K562 (cell line): ENCODE measurements around the gene MPDU1.

Experiments used
- POLR2A ChIP-seq: fragments of 450-650 bp; conservative IDR thresholded peaks from 2 replicates; pipeline ENCODE4 v1.6.1; 2016
- RNF2 ChIP-seq: sonication (generic); IDR thresholded peaks from 2 replicates; pipeline ENCODE4 v1.6.1; 2016
- STAT5B ChIP-seq: fragments of 250-450 bp; sonication (Bioruptor Pico); IDR thresholded peaks from 2 replicates; pipeline ENCODE4 v1.8.0; 2021; ENCODE audit warnings: mild to moderate bottlenecking, inconsistent platforms
- TARDBP ChIP-seq: fragments of 450-650 bp; IDR thresholded peaks from 2 replicates; pipeline ENCODE4 v1.6.1; 2016
- ZNF184 ChIP-seq: sonication (generic); formaldehyde crosslinking; IDR thresholded peaks from 2 replicates; pipeline ENCODE4 v1.5.0; 2020; ENCODE audit warnings: missing genetic modification reagents
- TF ChIP-seq, protein P1 (sequence below): fragments of 450-650 bp; IDR thresholded peaks from 2 replicates; pipeline ENCODE4 v1.6.1; 2017; ENCODE audit warnings: antibody characterized with exemption, mild to moderate bottlenecking
- TF ChIP-seq, protein P2 (sequence below), 2 experiments: fragments of 450-650 bp; formaldehyde crosslinking in 1 of 2; IDR thresholded peaks; 2 replicates each; pipeline versions ENCODE4 v1.4.0 to v1.6.1; 2014 to 2020; ENCODE audit warnings: mild to moderate bottlenecking in 2 of 2, borderline replicate concordance in 1 of 2, low read depth in 1 of 2
- TF ChIP-seq, protein P3 (sequence below): sonication (generic); formaldehyde crosslinking; IDR thresholded peaks from 2 replicates; pipeline ENCODE4 v1.8.1; 2023; ENCODE audit warnings: mild to moderate bottlenecking, missing genetic modification reagents
- TF ChIP-seq, protein P4 (sequence below): sonication (generic); formaldehyde crosslinking; IDR thresholded peaks from 2 replicates; pipeline ENCODE4 v1.8.0; 2022; ENCODE audit warnings: missing genetic modification reagents, mild to moderate bottlenecking, borderline replicate concordance

DNA sequence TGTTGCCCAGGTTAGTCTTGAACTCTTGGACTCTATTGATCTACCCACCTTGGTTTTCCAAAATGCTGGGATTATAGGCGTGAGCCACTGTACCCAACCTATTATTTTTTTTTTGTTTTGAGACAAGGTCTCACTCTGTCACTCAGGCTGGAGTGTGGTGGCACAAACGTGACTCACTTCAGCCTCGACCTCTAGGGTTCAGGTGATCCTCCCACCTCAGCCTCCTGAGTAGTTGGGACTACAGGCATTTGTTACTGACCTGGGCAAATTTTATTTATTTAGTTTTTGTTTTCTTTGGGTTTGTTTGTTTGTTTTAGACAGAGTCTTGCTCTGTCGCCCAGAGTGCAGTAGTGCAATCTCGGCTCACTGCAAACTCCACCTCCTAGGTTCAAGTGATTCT lies 40.0 kb downstream of the MPDU1 start:
- TF ChIP-seq, protein P1, sequence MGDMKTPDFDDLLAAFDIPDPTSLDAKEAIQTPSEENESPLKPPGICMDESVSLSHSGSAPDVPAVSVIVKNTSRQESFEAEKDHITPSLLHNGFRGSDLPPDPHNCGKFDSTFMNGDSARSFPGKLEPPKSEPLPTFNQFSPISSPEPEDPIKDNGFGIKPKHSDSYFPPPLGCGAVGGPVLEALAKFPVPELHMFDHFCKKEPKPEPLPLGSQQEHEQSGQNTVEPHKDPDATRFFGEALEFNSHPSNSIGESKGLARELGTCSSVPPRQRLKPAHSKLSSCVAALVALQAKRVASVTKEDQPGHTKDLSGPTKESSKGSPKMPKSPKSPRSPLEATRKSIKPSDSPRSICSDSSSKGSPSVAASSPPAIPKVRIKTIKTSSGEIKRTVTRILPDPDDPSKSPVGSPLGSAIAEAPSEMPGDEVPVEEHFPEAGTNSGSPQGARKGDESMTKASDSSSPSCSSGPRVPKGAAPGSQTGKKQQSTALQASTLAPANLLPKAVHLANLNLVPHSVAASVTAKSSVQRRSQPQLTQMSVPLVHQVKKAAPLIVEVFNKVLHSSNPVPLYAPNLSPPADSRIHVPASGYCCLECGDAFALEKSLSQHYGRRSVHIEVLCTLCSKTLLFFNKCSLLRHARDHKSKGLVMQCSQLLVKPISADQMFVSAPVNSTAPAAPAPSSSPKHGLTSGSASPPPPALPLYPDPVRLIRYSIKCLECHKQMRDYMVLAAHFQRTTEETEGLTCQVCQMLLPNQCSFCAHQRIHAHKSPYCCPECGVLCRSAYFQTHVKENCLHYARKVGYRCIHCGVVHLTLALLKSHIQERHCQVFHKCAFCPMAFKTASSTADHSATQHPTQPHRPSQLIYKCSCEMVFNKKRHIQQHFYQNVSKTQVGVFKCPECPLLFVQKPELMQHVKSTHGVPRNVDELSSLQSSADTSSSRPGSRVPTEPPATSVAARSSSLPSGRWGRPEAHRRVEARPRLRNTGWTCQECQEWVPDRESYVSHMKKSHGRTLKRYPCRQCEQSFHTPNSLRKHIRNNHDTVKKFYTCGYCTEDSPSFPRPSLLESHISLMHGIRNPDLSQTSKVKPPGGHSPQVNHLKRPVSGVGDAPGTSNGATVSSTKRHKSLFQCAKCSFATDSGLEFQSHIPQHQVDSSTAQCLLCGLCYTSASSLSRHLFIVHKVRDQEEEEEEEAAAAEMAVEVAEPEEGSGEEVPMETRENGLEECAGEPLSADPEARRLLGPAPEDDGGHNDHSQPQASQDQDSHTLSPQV = no peak
- TF ChIP-seq POLR2A (no peak), ZNF184 (CRISPR knock-in tag) (no peak), STAT5B (CRISPR knock-in tag) (no peak), TARDBP (no peak), RNF2 (no peak)
- TF ChIP-seq, protein P2, sequence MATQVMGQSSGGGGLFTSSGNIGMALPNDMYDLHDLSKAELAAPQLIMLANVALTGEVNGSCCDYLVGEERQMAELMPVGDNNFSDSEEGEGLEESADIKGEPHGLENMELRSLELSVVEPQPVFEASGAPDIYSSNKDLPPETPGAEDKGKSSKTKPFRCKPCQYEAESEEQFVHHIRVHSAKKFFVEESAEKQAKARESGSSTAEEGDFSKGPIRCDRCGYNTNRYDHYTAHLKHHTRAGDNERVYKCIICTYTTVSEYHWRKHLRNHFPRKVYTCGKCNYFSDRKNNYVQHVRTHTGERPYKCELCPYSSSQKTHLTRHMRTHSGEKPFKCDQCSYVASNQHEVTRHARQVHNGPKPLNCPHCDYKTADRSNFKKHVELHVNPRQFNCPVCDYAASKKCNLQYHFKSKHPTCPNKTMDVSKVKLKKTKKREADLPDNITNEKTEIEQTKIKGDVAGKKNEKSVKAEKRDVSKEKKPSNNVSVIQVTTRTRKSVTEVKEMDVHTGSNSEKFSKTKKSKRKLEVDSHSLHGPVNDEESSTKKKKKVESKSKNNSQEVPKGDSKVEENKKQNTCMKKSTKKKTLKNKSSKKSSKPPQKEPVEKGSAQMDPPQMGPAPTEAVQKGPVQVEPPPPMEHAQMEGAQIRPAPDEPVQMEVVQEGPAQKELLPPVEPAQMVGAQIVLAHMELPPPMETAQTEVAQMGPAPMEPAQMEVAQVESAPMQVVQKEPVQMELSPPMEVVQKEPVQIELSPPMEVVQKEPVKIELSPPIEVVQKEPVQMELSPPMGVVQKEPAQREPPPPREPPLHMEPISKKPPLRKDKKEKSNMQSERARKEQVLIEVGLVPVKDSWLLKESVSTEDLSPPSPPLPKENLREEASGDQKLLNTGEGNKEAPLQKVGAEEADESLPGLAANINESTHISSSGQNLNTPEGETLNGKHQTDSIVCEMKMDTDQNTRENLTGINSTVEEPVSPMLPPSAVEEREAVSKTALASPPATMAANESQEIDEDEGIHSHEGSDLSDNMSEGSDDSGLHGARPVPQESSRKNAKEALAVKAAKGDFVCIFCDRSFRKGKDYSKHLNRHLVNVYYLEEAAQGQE (IDR thresholded peaks at IDR 0.05; ENCODE audit: borderline replicate concordance) = no peak
- TF ChIP-seq, protein P2 (CRISPR knock-in tag; IDR thresholded peaks at IDR 0.05; ENCODE audit: low read depth) = no peak
- TF ChIP-seq, protein P3, sequence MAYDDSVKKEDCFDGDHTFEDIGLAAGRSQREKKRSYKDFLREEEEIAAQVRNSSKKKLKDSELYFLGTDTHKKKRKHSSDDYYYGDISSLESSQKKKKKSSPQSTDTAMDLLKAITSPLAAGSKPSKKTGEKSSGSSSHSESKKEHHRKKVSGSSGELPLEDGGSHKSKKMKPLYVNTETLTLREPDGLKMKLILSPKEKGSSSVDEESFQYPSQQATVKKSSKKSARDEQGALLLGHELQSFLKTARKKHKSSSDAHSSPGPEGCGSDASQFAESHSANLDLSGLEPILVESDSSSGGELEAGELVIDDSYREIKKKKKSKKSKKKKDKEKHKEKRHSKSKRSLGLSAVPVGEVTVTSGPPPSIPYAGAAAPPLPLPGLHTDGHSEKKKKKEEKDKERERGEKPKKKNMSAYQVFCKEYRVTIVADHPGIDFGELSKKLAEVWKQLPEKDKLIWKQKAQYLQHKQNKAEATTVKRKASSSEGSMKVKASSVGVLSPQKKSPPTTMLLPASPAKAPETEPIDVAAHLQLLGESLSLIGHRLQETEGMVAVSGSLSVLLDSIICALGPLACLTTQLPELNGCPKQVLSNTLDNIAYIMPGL (CRISPR knock-in tag) = no peak
- TF ChIP-seq, protein P4, sequence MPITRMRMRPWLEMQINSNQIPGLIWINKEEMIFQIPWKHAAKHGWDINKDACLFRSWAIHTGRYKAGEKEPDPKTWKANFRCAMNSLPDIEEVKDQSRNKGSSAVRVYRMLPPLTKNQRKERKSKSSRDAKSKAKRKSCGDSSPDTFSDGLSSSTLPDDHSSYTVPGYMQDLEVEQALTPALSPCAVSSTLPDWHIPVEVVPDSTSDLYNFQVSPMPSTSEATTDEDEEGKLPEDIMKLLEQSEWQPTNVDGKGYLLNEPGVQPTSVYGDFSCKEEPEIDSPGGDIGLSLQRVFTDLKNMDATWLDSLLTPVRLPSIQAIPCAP (CRISPR knock-in tag) = no peak
